Testis (tissue), 3 donors: ENCODE measurements around the gene ING4. TPM values are rescaled to one million over a fixed set of nuclear protein-coding genes. Genes with fewer than 3 reads are reported as not detected.

ENCODE experiments used
- DNase-seq: peaks from one replicate; pipeline ENCODE4 v3.0.0-alpha.2; 2019
- H3K27ac ChIP-seq, 2 donors: fragments of 200-600 bp; sonication (generic); one replicate each; pipeline ENCODE4 v1.5.1; 2019
- H3K27me3 ChIP-seq: fragments of 200-600 bp; sonication (generic); one replicate; pipeline ENCODE4 v1.5.1; 2019
- H3K36me3 ChIP-seq: fragments of 200-600 bp; sonication (generic); one replicate; pipeline ENCODE4 v1.5.1; 2017; ENCODE audit warnings: low read depth; ENCODE audit errors: missing control alignments
- H3K4me1 ChIP-seq: fragments of 200-600 bp; sonication (generic); one replicate; pipeline ENCODE4 v1.5.1; 2019
- H3K4me3 ChIP-seq, 2 donors: fragments of 200-600 bp; sonication (generic); one replicate each; pipeline ENCODE4 v1.5.1; 2017 to 2019
- H3K9me3 ChIP-seq: fragments of 200-600 bp; sonication (generic); one replicate; pipeline ENCODE4 v1.5.1; 2017
- POLR2A ChIP-seq: fragments of 450-650 bp; IDR thresholded peaks from one replicate; pipeline ENCODE4 v1.6.1; 2017; ENCODE audit warnings: antibody characterized with exemption, mild to moderate bottlenecking, moderate library complexity
- WGBS, 2 donors: methylation state at CpG; one replicate each; pipeline ENCODE4 v1.1.5; 2018; 5-methylcytosine and 5-hydroxymethylcytosine counted together
- intact Hi-C: fragments of 100-400 bp; cut with DNase I; formaldehyde crosslinking; loops from one replicate; pipeline ENCODE4 v1.15.1; 2023; ENCODE audit warnings: low total_unique reads
- polyA plus RNA-seq: library from polyadenylated mRNA; stranded (reverse); fragments of 350-450 nt; fragmentation: Illumina TruSeq; extraction: RNeasy Lipid Tissue Mini Kit (QIAGEN cat#74804); gene quantifications from one replicate; pipeline ENCODE4 v1.2.3, GENCODE V29; 2014; ENCODE audit warnings: low read depth, low replicate concordance; ENCODE audit not compliant: insufficient read depth
- total RNA-seq, 2 donors: library from RNA; depleted of rRNA; stranded (reverse); fragments of >200 nt; gene quantifications; one replicate each; pipeline ENCODE4 v1.2.3, GENCODE V29; 2016
- TF ChIP-seq, protein P1 (sequence below), 3 experiments: fragments of 450-650 bp in 2 of 3; fragments of 200-600 bp in 1 of 3; sonication (generic) in 1 of 3; IDR thresholded peaks; one replicate each; pipeline ENCODE4 v1.5.1; 2016 to 2019; ENCODE audit warnings: antibody characterized with exemption in 3 of 3, mild to moderate bottlenecking in 2 of 3, moderate library complexity in 1 of 3

Gene ING4
- total and polyA plus RNA-seq, 3 donors from 2014 or later, result 48.1 to 63.0 (median 58.3) TPM

DNA sequence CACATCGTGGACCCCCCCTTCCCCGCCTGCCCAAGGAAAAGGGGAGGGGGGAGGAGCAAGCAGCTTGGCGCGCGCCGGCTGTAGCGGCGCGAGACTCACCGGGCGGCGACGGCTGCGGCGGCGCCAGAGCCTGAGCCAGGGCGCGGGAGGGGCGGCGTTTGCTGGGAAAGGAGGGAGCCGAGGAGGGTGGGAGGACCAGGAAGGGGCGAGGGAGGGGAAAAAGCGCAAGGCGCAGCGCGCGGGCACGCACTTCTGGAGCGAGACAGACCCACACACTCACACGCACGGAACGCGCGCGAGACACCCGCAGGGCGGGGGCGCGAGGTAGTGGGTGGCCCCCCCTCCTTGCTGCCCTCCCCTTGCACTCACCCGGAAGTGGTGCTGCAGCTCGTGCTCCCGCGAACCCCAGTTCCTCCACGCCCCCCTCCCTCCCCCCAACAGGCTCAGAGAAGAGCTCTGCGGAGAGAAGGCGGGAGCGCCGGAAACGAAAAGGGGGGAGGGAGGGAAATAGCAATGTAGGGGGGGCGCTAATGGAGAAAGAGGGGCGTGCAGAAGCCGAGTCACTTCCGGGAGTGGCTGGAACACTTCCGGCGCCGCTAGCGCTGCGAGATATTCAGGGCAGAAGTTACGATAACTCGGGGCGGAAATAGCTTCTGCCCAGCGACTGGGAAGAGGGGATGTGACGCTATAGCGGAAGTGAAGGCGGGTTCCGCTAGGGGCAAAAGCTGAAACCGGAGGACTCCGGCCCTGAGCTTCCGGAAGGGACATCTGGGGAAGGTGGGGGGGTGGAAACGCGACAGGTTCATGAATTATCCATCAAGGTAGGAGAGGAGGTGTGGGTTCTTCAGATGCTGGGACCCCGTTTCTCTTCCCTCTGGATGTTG lies 26.3 kb upstream of the ING4 start, which contains the start of gene ZNF384:
ZNF384 (minus strand) TSS at position 377 of the 884 bp plus-strand sequence. CDS start 9,855 bp downstream, outside the sequence.
- Histone ChIP-seq H3K27me3 (no peaks in the 10 kb centered on the region), H3K4me1 (peaks cover 29% of the 10 kb centered on the region), H3K9me3 (no peaks in the 10 kb centered on the region), H3K27ac (peak within 1 kb of the TSS; percentile 95 to 96), H3K4me3 (peak within 1 kb of the TSS; percentile 86 to 94), H3K36me3 (no peaks in the 10 kb centered on the region)
- 0 to 1% methylated on average over 43 to 54 of the region's 72 CpGs for WGBS, 2 donors
- peak; percentile 99 for DNase-seq
- TF ChIP-seq POLR2A, result no peak
- TF ChIP-seq, protein P1, sequence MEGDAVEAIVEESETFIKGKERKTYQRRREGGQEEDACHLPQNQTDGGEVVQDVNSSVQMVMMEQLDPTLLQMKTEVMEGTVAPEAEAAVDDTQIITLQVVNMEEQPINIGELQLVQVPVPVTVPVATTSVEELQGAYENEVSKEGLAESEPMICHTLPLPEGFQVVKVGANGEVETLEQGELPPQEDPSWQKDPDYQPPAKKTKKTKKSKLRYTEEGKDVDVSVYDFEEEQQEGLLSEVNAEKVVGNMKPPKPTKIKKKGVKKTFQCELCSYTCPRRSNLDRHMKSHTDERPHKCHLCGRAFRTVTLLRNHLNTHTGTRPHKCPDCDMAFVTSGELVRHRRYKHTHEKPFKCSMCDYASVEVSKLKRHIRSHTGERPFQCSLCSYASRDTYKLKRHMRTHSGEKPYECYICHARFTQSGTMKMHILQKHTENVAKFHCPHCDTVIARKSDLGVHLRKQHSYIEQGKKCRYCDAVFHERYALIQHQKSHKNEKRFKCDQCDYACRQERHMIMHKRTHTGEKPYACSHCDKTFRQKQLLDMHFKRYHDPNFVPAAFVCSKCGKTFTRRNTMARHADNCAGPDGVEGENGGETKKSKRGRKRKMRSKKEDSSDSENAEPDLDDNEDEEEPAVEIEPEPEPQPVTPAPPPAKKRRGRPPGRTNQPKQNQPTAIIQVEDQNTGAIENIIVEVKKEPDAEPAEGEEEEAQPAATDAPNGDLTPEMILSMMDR (IDR thresholded peaks at IDR 0.05), result peak in 2 of 3 experiments; percentile 34 to 63
- intact Hi-C loops, result loop anchor here (5.0 kb wide), 1 partner anchor 33 kb away; the partner anchor contains the start of gene COPS7A

DNA sequence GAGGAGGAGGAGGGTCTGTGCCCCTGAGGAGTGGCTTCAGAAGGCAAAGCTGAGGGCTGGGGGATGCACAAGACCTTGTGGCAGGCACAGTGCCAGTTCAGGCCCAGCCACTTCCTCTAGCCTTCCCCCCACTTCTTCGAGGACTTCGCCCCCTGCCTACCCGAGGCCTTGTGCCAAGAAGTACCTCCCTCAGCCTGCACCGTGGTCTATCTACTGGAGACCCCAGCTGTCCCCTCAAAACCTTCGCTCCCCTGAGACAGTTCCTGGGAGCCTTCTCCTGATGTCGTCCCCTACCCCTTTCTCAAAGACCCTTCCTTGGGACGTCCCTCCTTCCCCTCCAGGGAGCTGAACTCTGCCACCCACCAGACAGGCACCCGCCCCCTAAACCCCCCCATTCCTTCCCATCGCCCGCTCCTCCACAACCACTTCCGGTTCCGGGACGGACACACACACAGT lies 25.7 kb upstream of the ING4 start:
- Histone ChIP-seq H3K9me3 (no peaks in the 10 kb centered on the region), H3K4me1 (peaks cover 34% of the 10 kb centered on the region), H3K36me3 (no peaks in the 10 kb centered on the region), H3K4me3 (peak overlapping the region; percentile 86 to 94), H3K27ac (peak overlapping the region; percentile 95 to 96), H3K27me3 (no peaks in the 10 kb centered on the region)
- TF ChIP-seq, protein P1 (IDR thresholded peaks at IDR 0.05), result no peak
- TF ChIP-seq POLR2A, result no peak
- 0 to 1% methylated on average over 11 to 13 of the region's 13 CpGs for WGBS, 2 donors
- peak; percentile 29 for DNase-seq
- intact Hi-C loops, result loop anchor here (5.0 kb wide), 1 partner anchor 34 kb away; the partner anchor contains the start of gene COPS7A

DNA sequence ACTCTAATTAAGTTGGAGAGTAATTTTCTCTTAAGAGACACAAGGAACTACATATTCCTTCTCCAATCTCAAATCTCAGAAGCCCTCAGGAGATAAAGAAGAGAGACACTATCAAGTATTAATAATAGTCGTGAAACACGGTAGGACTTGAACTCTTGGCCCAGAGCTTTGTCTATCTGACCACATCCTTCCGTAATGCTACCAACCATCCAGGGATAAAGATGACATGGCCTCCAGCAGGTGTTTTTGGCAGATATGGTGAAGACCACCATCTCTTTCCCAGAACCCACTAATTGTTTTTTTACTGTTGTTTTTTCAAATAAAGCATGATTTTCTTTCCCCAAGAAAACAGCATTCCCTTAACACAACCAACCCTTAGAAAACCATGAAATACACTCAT lies 22.9 kb upstream of the ING4 start:
- peaks cover 34% of the 10 kb centered on the region for H3K4me1 ChIP-seq
- no peaks in the 10 kb centered on the region for H3K9me3 ChIP-seq
- H3K36me3 ChIP-seq, result no peaks in the 10 kb centered on the region
- WGBS, 2 donors, result 69 to 72% methylated on average over 3 of the region's 3 CpGs
- intact Hi-C loops, result loop anchor here (5.0 kb wide), 1 partner anchor 36 kb away; the partner anchor contains the start of gene COPS7A
- no peak for TF ChIP-seq POLR2A
- TF ChIP-seq, protein P1 (IDR thresholded peaks at IDR 0.05), result no peak
- no peak overlapping the region for H3K27ac ChIP-seq
- DNase-seq, result no peak
- H3K4me3 ChIP-seq, result no peak overlapping the region
- no peaks in the 10 kb centered on the region for H3K27me3 ChIP-seq

DNA sequence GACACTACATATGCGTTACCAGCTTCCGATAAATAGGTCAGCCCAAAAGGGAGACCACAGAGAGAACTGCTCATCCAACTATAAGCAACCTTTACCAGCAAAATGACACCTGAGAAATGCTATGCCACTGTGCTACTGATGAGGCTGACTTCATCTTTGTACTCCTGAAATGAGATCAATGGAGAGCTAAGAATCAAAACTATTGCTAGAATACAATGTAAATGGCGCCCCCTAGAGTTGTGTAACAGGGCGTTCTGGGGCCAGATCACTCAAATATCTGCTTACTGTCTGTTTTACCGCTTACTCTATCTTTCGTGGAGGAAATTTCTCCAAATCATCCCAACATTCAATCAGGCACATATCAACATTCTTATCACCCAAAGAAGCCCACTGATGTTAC lies 21.7 kb upstream of the ING4 start:
- Histone ChIP-seq H3K27ac (no peak overlapping the region), H3K36me3 (no peaks in the 10 kb centered on the region), H3K27me3 (no peaks in the 10 kb centered on the region), H3K4me1 (peaks cover 29% of the 10 kb centered on the region), H3K4me3 (no peak overlapping the region), H3K9me3 (no peaks in the 10 kb centered on the region)
- TF ChIP-seq POLR2A, result no peak
- TF ChIP-seq, protein P1 (IDR thresholded peaks at IDR 0.05), result peak in 2 of 3 experiments; percentile 39 to 51
- intact Hi-C loops, result loop anchor here (5.0 kb wide), 1 partner anchor 38 kb away; the partner anchor contains the start of gene COPS7A
- DNase-seq, result peak; percentile 40
- WGBS, 2 donors, result 36 to 53% methylated on average over 6 of the region's 6 CpGs
